Neural cell (in vitro differentiated cells): ENCODE measurements around the gene ARSJ. TPM values are rescaled to one million over a fixed set of nuclear protein-coding genes. Genes with fewer than 3 reads are reported as not detected.

ENCODE experiments used
- H2AFZ ChIP-seq: fragments of 200-600, 300-800 bp; sonication (generic), shearing (Covaris generic); 2 replicates; pipeline ENCODE4 v1.6.0; 2014; ENCODE audit warnings: low read depth, mild to moderate bottlenecking, antibody characterized with exemption, low read length, moderate library complexity
- H3F3A ChIP-seq: fragments of 200-600 bp; shearing (Covaris generic); 2 replicates; pipeline ENCODE4 v1.6.1; 2016; ENCODE audit warnings: mild to moderate bottlenecking, moderate library complexity, mixed read lengths, antibody characterized with exemption, low read length; ENCODE audit not compliant: insufficient read depth, poor library complexity, severe bottlenecking
- H3K27ac ChIP-seq: fragments of 200-600, 300-800 bp; sonication (generic), shearing (Covaris generic); 2 replicates; pipeline ENCODE4 v1.5.1; 2014; ENCODE audit warnings: mild to moderate bottlenecking, low read length, moderate library complexity
- H3K27me3 ChIP-seq: fragments of 300-800, 200-600 bp; sonication (generic), shearing (Covaris generic); 2 replicates; pipeline ENCODE4 v1.6.0; 2014; ENCODE audit warnings: mild to moderate bottlenecking, low read depth, low read length, moderate library complexity; ENCODE audit not compliant: insufficient read depth
- H3K36me3 ChIP-seq: fragments of 300-800, 200-600 bp; sonication (generic), shearing (Covaris generic); 2 replicates; pipeline ENCODE4 v1.5.1; 2014; ENCODE audit warnings: mild to moderate bottlenecking, antibody characterized with exemption, low read length, moderate library complexity; ENCODE audit not compliant: insufficient read depth
- H3K4me2 ChIP-seq: fragments of 300-800, 200-600 bp; sonication (generic), shearing (Covaris generic); 2 replicates; pipeline ENCODE4 v1.6.0; 2014; ENCODE audit warnings: mild to moderate bottlenecking, low read length
- H3K4me3 ChIP-seq: fragments of 300-800, 200-600 bp; sonication (generic), shearing (Covaris generic); 2 replicates; pipeline ENCODE4 v1.5.1; 2014; ENCODE audit warnings: mild to moderate bottlenecking, low read length, moderate library complexity
- H3K79me2 ChIP-seq: fragments of 200-600 bp; shearing (Covaris generic); replicated peaks from 2 replicates; pipeline ENCODE4 v1.6.0; 2014; ENCODE audit warnings: mild to moderate bottlenecking, low read length, moderate library complexity; ENCODE audit not compliant: insufficient read depth
- H3K9ac ChIP-seq: fragments of 300-800, 200-600 bp; sonication (generic), shearing (Covaris generic); 2 replicates; pipeline ENCODE4 v1.6.1; 2016; ENCODE audit warnings: mild to moderate bottlenecking, low read length, mixed read lengths
- H3K9me2 ChIP-seq: fragments of 200-600 bp; shearing (Covaris generic); 2 replicates; pipeline ENCODE4 v1.6.1; 2016; ENCODE audit warnings: mild to moderate bottlenecking, low read length, mixed read lengths; ENCODE audit not compliant: insufficient read depth
- H3K9me3 ChIP-seq: fragments of 200-600, 300-800 bp; sonication (generic), shearing (Covaris generic); 2 replicates; pipeline ENCODE4 v1.6.1; 2016; ENCODE audit warnings: mild to moderate bottlenecking, mixed run types, low read length, moderate library complexity, mixed read lengths
- H4K20me1 ChIP-seq: fragments of 200-600 bp; shearing (Covaris generic); 2 replicates; pipeline ENCODE4 v1.6.1; 2016; ENCODE audit warnings: mild to moderate bottlenecking, mixed run types; ENCODE audit not compliant: insufficient read depth
- CTCF ChIP-seq: fragments of 450-650 bp; IDR thresholded peaks from 2 replicates; pipeline ENCODE4 v1.5.1; 2014; ENCODE audit warnings: antibody characterized with exemption, mild to moderate bottlenecking, moderate library complexity; ENCODE audit not compliant: poor library complexity, severe bottlenecking
- EP300 ChIP-seq: fragments of 450-650 bp; conservative IDR thresholded peaks from 2 replicates; pipeline ENCODE4 v1.6.1; 2014; ENCODE audit warnings: antibody characterized with exemption, mild to moderate bottlenecking, moderate library complexity; ENCODE audit not compliant: poor library complexity, severe bottlenecking
- EZH2 ChIP-seq: fragments of 200-600, 300-800 bp; shearing (Covaris generic), sonication (generic); IDR thresholded peaks from 2 replicates; pipeline ENCODE4 v1.6.1; 2014; ENCODE audit warnings: antibody characterized with exemption, low read length, borderline replicate concordance, mild to moderate bottlenecking; ENCODE audit not compliant: insufficient read depth, poor library complexity, severe bottlenecking
- MXI1 ChIP-seq: fragments of 450-650 bp; conservative IDR thresholded peaks from 2 replicates; pipeline ENCODE4 v1.6.1; 2014; ENCODE audit warnings: antibody characterized with exemption, mild to moderate bottlenecking; ENCODE audit not compliant: poor library complexity, severe bottlenecking
- POLR2AphosphoS5 ChIP-seq: IDR thresholded peaks from 2 replicates; pipeline ENCODE4 v1.6.1; 2012
- RAD21 ChIP-seq: fragments of 450-650 bp; conservative IDR thresholded peaks from 2 replicates; pipeline ENCODE4 v1.6.1; 2014; ENCODE audit warnings: antibody characterized with exemption, mild to moderate bottlenecking, moderate library complexity
- REST ChIP-seq: IDR thresholded peaks from 2 replicates; pipeline ENCODE4 v1.6.1; 2012; ENCODE audit warnings: borderline replicate concordance
- SMC3 ChIP-seq: fragments of 450-650 bp; conservative IDR thresholded peaks from 2 replicates; pipeline ENCODE4 v1.6.1; 2014; ENCODE audit warnings: antibody characterized with exemption, mild to moderate bottlenecking, moderate library complexity; ENCODE audit not compliant: poor library complexity
- TAF1 ChIP-seq: IDR thresholded peaks from 2 replicates; pipeline ENCODE4 v1.6.1; 2012; ENCODE audit warnings: low read depth
- polyA plus RNA-seq: library from polyadenylated mRNA; depleted of rRNA; stranded (reverse); fragments of >200 nt; gene quantifications from 2 replicates; pipeline ENCODE4 v1.2.3, GENCODE V29; 2014

Gene ARSJ
- polyA plus RNA-seq, 1 donor from 2014 or later = 0.10 TPM

GRCh38 chr4:113990886-113991285, 11.4 kb upstream of the ARSJ start:
- H2AFZ ChIP-seq = no peak overlapping the region
- TF ChIP-seq REST (no peak), POLR2AphosphoS5 (no peak), EP300 (no peak), TAF1 (no peak), SMC3 (no peak), EZH2 (no peak), MXI1 (no peak), RAD21 (no peak), CTCF (no peak)
- H3K79me2 ChIP-seq = no peaks in the 10 kb centered on the region

GRCh38 chr4:113987382-113987941, 8.0 kb upstream of the ARSJ start:
- no peaks in the 10 kb centered on the region for H4K20me1 ChIP-seq
- no peaks in the 10 kb centered on the region for H3K9me2 ChIP-seq
- no peak overlapping the region for H2AFZ ChIP-seq
- H3K27me3 ChIP-seq = no peaks in the 10 kb centered on the region
- TF ChIP-seq EP300 = no peak
- TF ChIP-seq RAD21 = no peak
- TF ChIP-seq SMC3 = no peak
- no peak for TF ChIP-seq POLR2AphosphoS5
- TF ChIP-seq TAF1 = no peak
- TF ChIP-seq MXI1 = no peak
- TF ChIP-seq REST = no peak
- TF ChIP-seq CTCF = no peak
- no peaks in the 10 kb centered on the region for H3K79me2 ChIP-seq
- H3K9ac ChIP-seq = no peak overlapping the region
- H3F3A ChIP-seq = no peaks in the 10 kb centered on the region
- no peak overlapping the region for H3K27ac ChIP-seq
- H3K4me2 ChIP-seq = no peak overlapping the region
- H3K4me3 ChIP-seq = no peak overlapping the region
- H3K36me3 ChIP-seq = no peaks in the 10 kb centered on the region
- no peaks in the 10 kb centered on the region for H3K9me3 ChIP-seq

More at GRCh38 chr4:113990886-113991285, 11.4 kb upstream of the ARSJ start:
- no peaks in the 10 kb centered on the region for H3K27me3 ChIP-seq
- no peaks in the 10 kb centered on the region for H3K9me3 ChIP-seq
- no peaks in the 10 kb centered on the region for H3F3A ChIP-seq
- no peaks in the 10 kb centered on the region for H3K36me3 ChIP-seq
- no peak overlapping the region for H3K27ac ChIP-seq
- no peaks in the 10 kb centered on the region for H4K20me1 ChIP-seq
- H3K9me2 ChIP-seq = no peaks in the 10 kb centered on the region
- H3K4me3 ChIP-seq = no peak overlapping the region
- H3K4me2 ChIP-seq = no peak overlapping the region
- no peak overlapping the region for H3K9ac ChIP-seq
